Muscle layer of colon (tissue), 2 donors: ENCODE data around the gene AK3.
A peak's percentile ranks its signal among the peaks of the same experiment; 100 is the strongest.

ENCODE experiments used
- H3K27ac ChIP-seq: one replicate; pipeline ENCODE4 v1.7.0; 2013; ENCODE audit warnings: low read depth, mild to moderate bottlenecking, low read length, moderate library complexity
- H3K27me3 ChIP-seq, 2 donors: one replicate each; pipeline ENCODE4 v1.7.0; 2013; ENCODE audit warnings: low read length in 2 of 2, mild to moderate bottlenecking in 2 of 2; ENCODE audit not compliant: insufficient read depth in 2 of 2, control insufficient read depth in 1 of 2
- H3K36me3 ChIP-seq: one replicate; pipeline ENCODE4 v1.7.0; 2013; ENCODE audit warnings: mild to moderate bottlenecking, low read length; ENCODE audit not compliant: insufficient read depth
- H3K4me1 ChIP-seq: one replicate; pipeline ENCODE4 v1.7.0; 2013; ENCODE audit warnings: mild to moderate bottlenecking, low read length; ENCODE audit not compliant: insufficient read depth
- H3K4me3 ChIP-seq, 2 donors: one replicate each; pipeline ENCODE4 v1.7.0; 2013; ENCODE audit warnings: low read length in 2 of 2, low read depth in 1 of 2, mild to moderate bottlenecking in 1 of 2, moderate library complexity in 1 of 2
- H3K9ac ChIP-seq: one replicate; pipeline ENCODE4 v1.7.0; 2013; ENCODE audit warnings: low read length
- H3K9me3 ChIP-seq: one replicate; pipeline ENCODE4 v1.7.0; 2013; ENCODE audit warnings: mild to moderate bottlenecking, low read length
- donor health status: abdominal sarcoma.
- donor health status: Adenocarcinoma of cecum.

Gene AK3

DNA sequence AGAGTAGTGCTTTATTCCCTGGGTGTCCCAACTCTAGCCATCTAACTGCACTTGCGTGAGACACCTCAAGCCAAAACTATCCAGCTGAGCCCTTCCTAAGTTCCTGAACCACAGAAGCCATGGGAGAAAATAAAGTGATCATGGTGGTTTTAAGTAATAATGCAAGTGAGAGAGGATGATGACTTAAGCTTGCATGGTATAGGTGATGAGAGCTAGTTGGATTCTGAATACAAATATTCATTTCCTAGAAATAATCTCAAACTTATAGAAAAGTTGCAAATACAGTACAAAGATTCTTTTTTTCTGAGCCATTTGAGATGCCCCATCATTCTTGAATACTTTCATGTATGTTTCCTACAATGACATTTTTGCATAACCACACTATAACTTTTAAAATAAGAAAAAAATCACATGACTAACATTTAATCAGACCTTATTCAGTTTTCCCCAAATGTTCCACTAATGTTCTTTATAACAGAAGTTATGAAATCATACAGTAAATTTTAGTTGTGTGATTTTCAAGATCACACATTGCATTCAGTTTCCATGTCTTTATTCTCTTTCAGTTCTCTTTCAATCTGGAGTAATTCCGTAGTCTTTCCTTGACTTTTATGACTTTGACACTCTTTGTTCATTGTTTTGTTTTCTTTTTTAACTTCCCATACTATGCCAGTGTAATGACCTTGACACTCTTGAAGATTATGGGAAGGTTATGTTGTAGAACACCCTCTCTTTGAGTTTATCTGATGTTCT is 5.5 kb upstream of the AK3 start:
- Histone ChIP-seq H3K9me3 (no peaks in the 10 kb centered on the region), H3K27ac (no peak overlapping the region), H3K4me3 (no peak overlapping the region), H3K36me3 (no peaks in the 10 kb centered on the region), H3K27me3 (no peaks in the 10 kb centered on the region), H3K4me1 (no peaks in the 10 kb centered on the region), H3K9ac (no peak overlapping the region)

DNA sequence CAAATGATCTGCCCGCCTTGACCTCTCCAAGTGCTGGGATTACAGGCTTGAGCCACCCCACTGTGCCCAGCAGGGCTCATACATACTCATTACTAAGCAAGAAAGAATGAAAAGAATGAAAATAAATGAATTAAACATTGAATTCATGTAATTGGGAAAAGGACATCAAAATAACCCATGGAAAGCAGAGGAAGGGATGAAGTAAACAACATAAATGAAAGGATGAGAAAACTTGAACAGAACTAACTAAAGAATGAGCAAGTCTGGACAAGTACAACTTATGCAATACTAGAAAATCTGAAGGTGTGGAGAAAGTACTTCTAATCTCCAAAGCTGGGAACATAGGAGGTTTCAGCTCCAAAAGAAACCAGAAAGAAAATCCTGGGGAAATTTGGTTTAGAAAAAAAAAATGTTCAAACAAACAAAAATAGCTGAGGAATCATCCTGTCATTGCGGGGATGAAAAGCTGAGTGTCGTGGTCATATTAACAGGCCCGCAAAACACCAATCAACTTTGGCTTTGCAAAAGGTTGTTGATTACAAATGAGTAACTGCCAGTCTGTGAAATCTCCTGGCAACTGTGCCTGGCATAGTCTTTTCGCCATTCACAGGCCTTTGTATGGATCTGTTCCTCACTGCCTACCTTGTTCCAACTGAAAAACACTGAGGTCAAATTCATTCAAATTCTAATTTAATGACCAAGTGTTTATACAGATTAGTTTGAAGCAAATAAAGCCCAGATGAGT is 2.3 kb upstream of the AK3 start:
- no peaks in the 10 kb centered on the region for H3K9me3 ChIP-seq
- no peak overlapping the region for H3K27ac ChIP-seq
- H3K36me3 ChIP-seq: no peaks in the 10 kb centered on the region
- H3K4me1 ChIP-seq: peaks cover 13% of the 10 kb centered on the region
- H3K27me3 ChIP-seq: no peaks in the 10 kb centered on the region
- no peak overlapping the region for H3K4me3 ChIP-seq
- no peak overlapping the region for H3K9ac ChIP-seq

DNA sequence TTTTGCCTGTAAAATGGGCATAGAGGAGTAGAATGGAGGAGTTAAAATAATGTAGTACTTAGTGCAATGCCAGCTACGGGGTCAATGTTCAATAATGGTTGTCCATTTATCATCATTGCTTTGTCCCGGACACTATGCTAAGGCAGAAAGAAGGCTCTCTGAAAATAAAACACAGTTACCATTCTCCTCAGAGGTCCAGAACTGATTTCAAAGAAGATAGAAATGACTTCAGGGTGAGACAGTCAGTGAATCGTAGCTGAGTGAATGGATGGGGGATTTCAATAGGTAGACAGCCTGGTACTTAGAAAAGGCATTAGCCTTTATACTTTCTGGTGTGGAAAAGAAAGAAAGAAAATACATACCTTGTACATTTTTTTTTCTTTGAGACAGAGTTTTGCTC is 1.2 kb upstream of the AK3 start:
- H3K27me3 ChIP-seq: no peaks in the 10 kb centered on the region
- H3K4me1 ChIP-seq: peaks cover 13% of the 10 kb centered on the region
- H3K36me3 ChIP-seq: no peaks in the 10 kb centered on the region
- H3K9me3 ChIP-seq: no peaks in the 10 kb centered on the region
- H3K4me3 ChIP-seq: no peak overlapping the region
- H3K27ac ChIP-seq: peak overlapping the region; percentile 95
- H3K9ac ChIP-seq: no peak overlapping the region

DNA sequence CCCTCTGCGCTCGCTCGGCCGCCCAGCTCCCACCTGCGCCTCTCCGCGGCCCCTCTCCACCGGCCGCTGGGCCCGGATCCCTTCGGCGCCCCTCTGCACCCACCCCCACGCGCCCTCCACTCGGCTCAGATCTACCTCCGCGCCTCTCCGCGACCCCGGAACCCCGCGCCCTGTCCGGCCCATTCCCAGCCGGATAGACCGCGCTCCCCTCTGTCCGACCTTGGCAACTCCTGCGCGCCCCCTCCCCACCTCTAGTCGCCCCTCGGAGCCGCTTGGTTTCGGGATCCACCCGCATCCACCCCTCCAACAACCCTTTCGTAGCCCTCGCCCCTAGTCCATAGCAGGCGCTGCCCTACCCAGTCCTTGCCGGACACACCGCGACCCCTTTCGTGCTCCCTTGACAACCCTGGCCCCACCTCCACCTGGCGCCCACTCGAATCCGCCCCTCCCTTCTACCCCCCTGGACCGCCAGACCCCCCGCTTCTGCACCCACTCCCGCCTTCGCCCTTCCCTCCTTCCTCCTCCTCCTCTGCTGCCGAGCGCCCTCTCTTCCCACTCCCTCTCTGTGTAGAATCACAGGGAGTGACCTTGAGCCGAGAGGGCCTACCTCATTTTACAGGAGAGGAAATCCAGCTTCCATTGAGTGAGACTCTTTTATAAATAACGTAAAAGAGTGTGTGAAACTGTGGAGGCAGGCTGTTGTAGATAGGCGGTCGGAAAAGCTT is 525 bp upstream of the AK3 start:
- H3K9me3 ChIP-seq: no peaks in the 10 kb centered on the region
- H3K9ac ChIP-seq: peak overlapping the region; percentile 53
- peak overlapping the region; percentile 64 to 94 for H3K4me3 ChIP-seq
- no peaks in the 10 kb centered on the region for H3K36me3 ChIP-seq
- no peaks in the 10 kb centered on the region for H3K27me3 ChIP-seq
- H3K4me1 ChIP-seq: peaks cover 13% of the 10 kb centered on the region
- peak overlapping the region; percentile 95 for H3K27ac ChIP-seq

DNA sequence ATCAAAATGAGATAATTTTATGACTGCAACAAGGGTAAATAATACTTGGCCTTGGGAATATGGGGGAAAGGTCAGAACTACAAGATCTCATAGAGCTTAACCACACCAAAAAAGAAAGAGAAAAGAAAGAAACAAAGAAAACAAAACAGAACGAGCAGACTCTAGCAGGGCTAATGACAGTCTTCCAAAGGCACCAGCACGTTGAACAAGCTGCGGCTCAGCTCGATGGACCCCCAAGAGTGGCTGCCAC is 689 bp downstream of the AK3 start:
- peak overlapping the region; percentile 64 to 94 for H3K4me3 ChIP-seq
- peak overlapping the region; percentile 62 for H3K9ac ChIP-seq
- no peaks in the 10 kb centered on the region for H3K27me3 ChIP-seq
- peaks cover 13% of the 10 kb centered on the region for H3K4me1 ChIP-seq
- H3K27ac ChIP-seq: peak overlapping the region; percentile 99
- H3K36me3 ChIP-seq: no peaks in the 10 kb centered on the region
- no peaks in the 10 kb centered on the region for H3K9me3 ChIP-seq

DNA sequence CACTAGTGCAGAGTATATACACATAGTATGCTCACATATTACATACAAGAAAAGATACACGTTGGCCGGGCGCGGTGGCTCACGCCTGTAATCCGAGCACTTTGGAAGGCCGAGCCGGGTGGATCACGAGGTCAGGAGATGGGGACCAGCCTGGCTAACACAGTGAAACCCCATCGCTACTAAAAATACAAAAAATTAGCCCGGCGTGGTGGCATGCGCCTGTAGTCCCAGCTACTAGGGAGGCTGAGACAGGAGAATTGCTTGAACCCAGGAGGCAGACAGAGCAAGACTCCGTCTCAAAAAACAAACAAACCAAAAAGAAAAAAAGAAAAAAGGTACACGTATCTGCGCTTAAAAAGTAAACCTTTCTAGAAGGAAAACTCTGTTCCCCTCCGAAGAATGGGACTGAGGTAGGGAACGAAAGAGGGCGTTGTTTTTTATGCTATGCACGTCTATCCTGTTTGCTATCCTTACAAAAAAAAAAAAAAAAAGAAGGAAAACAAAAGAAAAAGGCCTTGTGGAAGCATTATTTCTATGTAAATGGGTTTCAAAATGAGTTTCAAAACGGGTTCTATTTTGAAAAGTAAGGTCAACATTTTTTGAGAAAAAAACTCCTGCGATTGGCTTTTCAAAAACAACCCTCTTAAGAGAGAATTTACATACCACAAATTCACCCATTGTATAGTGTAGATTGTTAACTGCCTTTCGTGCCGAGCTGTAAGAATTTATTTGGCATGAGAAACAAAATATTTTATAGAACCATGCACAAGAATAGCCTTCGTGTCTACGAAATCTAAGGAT is 1.2 kb downstream of the AK3 start:
- Histone ChIP-seq H3K36me3 (no peaks in the 10 kb centered on the region), H3K4me1 (peaks cover 13% of the 10 kb centered on the region), H3K9me3 (no peaks in the 10 kb centered on the region), H3K27me3 (no peaks in the 10 kb centered on the region), H3K9ac (peak overlapping the region; percentile 62), H3K4me3 (peak overlapping the region; percentile 64 to 94), H3K27ac (peak overlapping the region; percentile 99)

DNA sequence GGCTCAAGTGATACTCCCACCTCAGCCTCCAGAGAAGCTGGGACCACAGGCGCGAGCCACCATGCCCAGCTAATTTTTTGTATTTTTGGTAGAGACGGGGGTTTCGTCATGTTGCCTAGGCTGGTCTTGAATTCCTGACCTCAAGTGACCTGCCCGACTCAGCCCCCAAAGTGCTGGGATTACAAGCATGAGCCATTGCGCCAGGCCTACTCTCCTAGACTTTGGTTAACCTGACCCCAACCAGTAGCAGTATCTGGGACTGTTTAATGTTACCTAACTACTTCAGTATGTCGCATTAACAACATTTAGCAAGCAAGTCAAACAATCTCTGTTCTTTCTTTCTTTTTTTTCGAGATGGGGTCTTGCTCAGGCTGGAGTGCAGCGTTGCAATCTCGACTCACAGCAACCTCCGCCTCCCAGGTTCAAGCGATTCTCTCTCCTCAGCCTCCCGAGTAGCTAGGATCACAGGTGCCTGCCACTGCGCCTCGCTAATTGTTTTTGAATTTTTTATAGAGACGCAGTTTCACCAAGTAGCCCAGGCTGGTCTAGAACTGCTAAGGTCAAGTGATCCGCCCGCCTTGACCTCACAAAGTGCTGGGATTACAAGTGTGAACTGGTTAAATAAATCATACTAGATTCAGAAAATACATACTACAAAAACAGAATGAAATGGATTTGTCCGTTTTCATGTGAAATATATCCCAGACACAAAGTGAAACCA is 2.0 kb downstream of the AK3 start:
- no peaks in the 10 kb centered on the region for H3K9me3 ChIP-seq
- no peak overlapping the region for H3K9ac ChIP-seq
- H3K27ac ChIP-seq: peak overlapping the region; percentile 99
- peaks cover 13% of the 10 kb centered on the region for H3K4me1 ChIP-seq
- H3K4me3 ChIP-seq: peak overlapping the region; percentile 9 to 64
- peaks cover 7% of the 10 kb centered on the region for H3K36me3 ChIP-seq
- H3K27me3 ChIP-seq: no peaks in the 10 kb centered on the region

DNA sequence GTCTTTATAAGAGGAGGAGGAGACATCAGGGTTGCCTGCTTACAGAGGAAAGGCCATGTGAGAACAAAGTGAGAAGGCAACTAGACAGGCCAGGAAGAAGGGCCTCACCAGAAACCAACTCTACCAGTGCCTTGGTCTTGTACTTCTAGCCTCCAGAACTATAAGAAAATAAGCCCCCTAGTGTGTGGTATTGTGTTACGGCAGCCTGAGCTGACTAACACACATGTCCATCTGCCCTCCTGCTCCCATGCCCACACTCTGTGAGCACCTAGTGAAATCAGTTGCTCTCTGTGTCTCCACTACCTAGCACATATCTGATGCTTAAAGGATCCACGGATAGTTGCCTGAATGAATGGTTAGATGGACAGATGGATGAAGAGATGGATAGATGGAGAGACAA is 6.9 kb downstream of the AK3 start:
- Histone ChIP-seq H3K36me3 (peaks cover 7% of the 10 kb centered on the region), H3K4me1 (peaks cover 5% of the 10 kb centered on the region), H3K9ac (no peak overlapping the region), H3K9me3 (no peaks in the 10 kb centered on the region), H3K27ac (no peak overlapping the region), H3K27me3 (no peaks in the 10 kb centered on the region), H3K4me3 (no peak overlapping the region)

DNA sequence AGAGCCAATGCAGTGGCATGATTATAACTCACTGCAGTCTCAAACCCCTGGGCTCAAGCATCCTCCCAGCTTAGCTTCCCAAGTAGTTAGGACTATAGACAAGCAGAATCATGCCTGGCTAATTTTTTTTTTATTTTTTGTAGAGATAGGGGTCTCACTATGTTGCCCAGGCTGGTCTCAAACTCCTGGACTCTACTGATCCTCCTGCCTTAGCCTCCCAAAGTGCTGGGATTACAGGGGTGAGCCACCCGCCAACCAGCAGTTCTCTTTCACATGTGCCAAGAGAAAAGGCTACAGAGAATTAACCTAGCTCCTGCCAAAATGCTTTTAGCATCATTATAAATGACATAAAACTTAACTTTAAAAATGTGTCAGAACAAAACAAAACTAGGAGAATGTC is 8.1 kb downstream of the AK3 start:
- Histone ChIP-seq H3K27ac (no peak overlapping the region), H3K9ac (no peak overlapping the region), H3K4me1 (no peaks in the 10 kb centered on the region), H3K4me3 (no peak overlapping the region), H3K36me3 (peaks cover 7% of the 10 kb centered on the region), H3K27me3 (no peaks in the 10 kb centered on the region), H3K9me3 (no peaks in the 10 kb centered on the region)

DNA sequence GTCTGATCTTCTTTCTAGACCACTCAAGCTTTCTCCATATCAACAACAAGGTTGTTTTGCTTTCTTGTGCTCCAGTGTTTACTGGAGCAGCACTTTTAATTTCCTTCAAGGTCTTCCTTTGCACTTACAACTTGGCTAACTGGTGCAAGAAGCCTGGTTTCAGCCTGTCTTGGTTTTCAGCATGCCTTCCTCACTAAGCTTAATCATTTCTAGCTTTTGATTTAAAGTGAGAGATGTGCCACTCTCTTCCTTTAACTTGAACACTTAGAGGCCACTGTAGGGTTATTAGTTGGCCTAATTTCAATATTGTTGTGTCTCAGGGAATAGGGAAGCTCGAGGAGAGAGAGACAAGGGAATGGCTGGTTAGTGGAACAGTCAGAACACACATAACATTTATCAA is 13.4 kb downstream of the AK3 start:
- H3K27ac ChIP-seq: no peak overlapping the region
- H3K36me3 ChIP-seq: peaks cover 7% of the 10 kb centered on the region
- no peak overlapping the region for H3K9ac ChIP-seq
- H3K27me3 ChIP-seq: no peaks in the 10 kb centered on the region
- H3K9me3 ChIP-seq: no peaks in the 10 kb centered on the region
- no peaks in the 10 kb centered on the region for H3K4me1 ChIP-seq
- H3K4me3 ChIP-seq: no peak overlapping the region
